Body of pancreas (tissue), 4 donors: Measurements from ENCODE around the gene RUNX2.

Source experiments
- CTCF ChIP-seq, 7 experiments: fragments of 450-650 bp in 4 of 7; fragments of 200-600 bp in 3 of 7; sonication (generic) in 3 of 7; IDR thresholded peaks; one replicate each; pipeline ENCODE4 v1.5.1; 2016 to 2019; ENCODE audit warnings: antibody characterized with exemption in 7 of 7
- POLR2A ChIP-seq, 3 donors: fragments of 450-650 bp; IDR thresholded peaks; one replicate each; pipeline ENCODE4 v1.6.1; 2016; ENCODE audit warnings: antibody characterized with exemption in 3 of 3, mild to moderate bottlenecking in 2 of 3

- no peak for TF ChIP-seq CTCF (IDR thresholded peaks at IDR 0.05)
- no peak for TF ChIP-seq POLR2A (IDR thresholded peaks at IDR 0.05)
Observed at GRCh38 chr6:45679163-45679562, 351.0 kb downstream of the RUNX2 start.
